H1 (cell line): ENCODE measurements around the gene PBLD. TPM values are rescaled to one million over a fixed set of nuclear protein-coding genes. Genes with fewer than 3 reads are reported as not detected.

Experiments
- CTCF ChIA-PET: fragments of 300-600 bp; sonication (Branson Sonifier 250); formaldehyde crosslinking; loops from one replicate; lab custom pipeline; 2021; ENCODE audit not compliant: partially characterized antibody; lab: Charles Lee
- POLR2A ChIA-PET: fragments of 300-600 bp; sonication (Branson Sonifier 250); formaldehyde crosslinking; loops from one replicate; lab custom pipeline; 2021; ENCODE audit warnings: inconsistent platforms; ENCODE audit not compliant: partially characterized antibody; lab: Charles Lee
- DNase-seq, 2 experiments: peaks; one replicate each; pipeline versions ENCODE4 v3.0.0 to v3.0.0-alpha.2; 2010 to 2022; ENCODE audit warnings: low spot score in 2 of 2, low read depth in 1 of 2, mixed read lengths in 1 of 2
- FAIRE-seq: peaks from 2 replicates; lab custom pipeline; 2011; peaks lifted over from hg19 to GRCh38; lab: Jason Lieb, UNC
- H2AFZ ChIP-seq: 2 replicates; pipeline ENCODE4 v1.8.1; 2012; ENCODE audit warnings: low read length, inconsistent platforms
- H2AK5ac ChIP-seq: 2 replicates; pipeline ENCODE4 v1.6.1; 2013; ENCODE audit warnings: low read depth, low read length
- H2BK120ac ChIP-seq: replicated peaks from 2 replicates; pipeline ENCODE3; 2013; ENCODE audit warnings: low read depth, low read length, inconsistent platforms
- H2BK12ac ChIP-seq: 2 replicates; pipeline ENCODE4 v1.6.1; 2013; ENCODE audit warnings: low read depth, low read length
- H2BK15ac ChIP-seq: 2 replicates; pipeline ENCODE4 v1.6.1; 2013; ENCODE audit warnings: low read length
- H2BK20ac ChIP-seq: 2 replicates; pipeline ENCODE4 v1.6.1; 2013; ENCODE audit warnings: low read length
- H2BK5ac ChIP-seq: 2 replicates; pipeline ENCODE4 v1.6.1; 2013; ENCODE audit warnings: low read depth, low read length
- H3K14ac ChIP-seq: 2 replicates; pipeline ENCODE4 v1.6.1; 2013; ENCODE audit warnings: inconsistent platforms; ENCODE audit not compliant: insufficient read length
- H3K18ac ChIP-seq: 2 replicates; pipeline ENCODE4 v1.6.1; 2013; ENCODE audit warnings: low read length; ENCODE audit errors: extremely low read depth
- H3K23ac ChIP-seq: 2 replicates; pipeline ENCODE4 v1.6.1; 2013; ENCODE audit warnings: inconsistent platforms; ENCODE audit not compliant: insufficient read length
- H3K23me2 ChIP-seq: 2 replicates; pipeline ENCODE4 v1.6.1; 2013; ENCODE audit warnings: low read depth, low read length
- H3K27ac ChIP-seq: 2 replicates; pipeline ENCODE4 v1.6.1; 2011; ENCODE audit warnings: low read depth, low read length, inconsistent platforms
- H3K27me3 ChIP-seq, 4 experiments: replicated peaks in 1 of 4; 1 replicate in 1 of 4; 2 replicates in 3 of 4; pipeline versions ENCODE4 v1.6.1 to v1.8.1; 2011 to 2013; ENCODE audit warnings: low read length in 3 of 4, mild to moderate bottlenecking in 3 of 4, inconsistent platforms in 2 of 4, mixed read lengths in 2 of 4, moderate library complexity in 1 of 4; ENCODE audit not compliant: control insufficient read depth in 3 of 4, insufficient read depth in 3 of 4; ENCODE audit errors: extremely low read depth in 1 of 4
- H3K36me3 ChIP-seq, 4 experiments: 2 replicates each; pipeline versions ENCODE4 v1.6.1 to v1.8.1; 2011 to 2013; ENCODE audit warnings: mild to moderate bottlenecking in 4 of 4, low read length in 3 of 4, moderate library complexity in 2 of 4, control low read depth in 1 of 4, inconsistent platforms in 1 of 4; ENCODE audit not compliant: insufficient read depth in 4 of 4, control insufficient read depth in 2 of 4
- H3K4ac ChIP-seq: replicated peaks from 2 replicates; pipeline ENCODE3; 2013; ENCODE audit warnings: low read length, low read depth, mixed read lengths, inconsistent platforms; ENCODE audit not compliant: insufficient read length
- H3K4me1 ChIP-seq, 4 experiments: replicated peaks in 1 of 4; 1 replicate in 1 of 4; 2 replicates in 3 of 4; pipeline versions ENCODE4 v1.6.1 to v1.8.1; 2011 to 2013; ENCODE audit warnings: low read length in 3 of 4, inconsistent platforms in 2 of 4, mixed read lengths in 1 of 4; ENCODE audit not compliant: insufficient read depth in 4 of 4, control insufficient read depth in 3 of 4
- H3K4me2 ChIP-seq, 2 experiments: 2 replicates each; pipeline versions ENCODE4 v1.6.1 to v1.8.1; 2011 to 2013; ENCODE audit warnings: low read depth in 2 of 2, low read length in 2 of 2, control low read depth in 1 of 2, inconsistent platforms in 1 of 2, mild to moderate bottlenecking in 1 of 2; ENCODE audit not compliant: insufficient read depth in 1 of 2
- H3K4me3 ChIP-seq, 4 experiments: fragments of 200-600, 300-600 bp in 1 of 4; sonication (generic), shearing (Covaris generic), sonication (Bioruptor Twin) in 1 of 4; 2 replicates each; pipeline versions ENCODE4 v1.5.1 to v1.8.1; 2011 to 2016; ENCODE audit warnings: low read length in 4 of 4, low read depth in 3 of 4, control low read depth in 2 of 4, inconsistent platforms in 2 of 4, mild to moderate bottlenecking in 2 of 4, mixed read lengths in 1 of 4, moderate library complexity in 1 of 4; ENCODE audit not compliant: insufficient read depth in 2 of 4; ENCODE audit errors: extremely low read depth in 1 of 4
- H3K56ac ChIP-seq: replicated peaks from 2 replicates; pipeline ENCODE3; 2013; ENCODE audit warnings: low read depth, mild to moderate bottlenecking, mixed read lengths, low read length, inconsistent platforms; ENCODE audit not compliant: insufficient read length
- H3K79me1 ChIP-seq: 2 replicates; pipeline ENCODE4 v1.6.1; 2013; ENCODE audit warnings: low read depth, low read length, control low read depth
- H3K79me2 ChIP-seq, 2 experiments: 2 replicates each; pipeline versions ENCODE4 v1.6.1 to v1.8.1; 2012 to 2013; ENCODE audit warnings: low read length in 2 of 2, mild to moderate bottlenecking in 2 of 2, inconsistent platforms in 1 of 2; ENCODE audit not compliant: insufficient read depth in 2 of 2, control insufficient read depth in 1 of 2
- H3K9ac ChIP-seq, 4 experiments: replicated peaks in 1 of 4; 1 replicate in 1 of 4; 2 replicates in 3 of 4; pipeline versions ENCODE4 v1.6.1 to v1.8.1; 2011 to 2013; ENCODE audit warnings: low read depth in 3 of 4, low read length in 3 of 4, control low read depth in 2 of 4, mild to moderate bottlenecking in 2 of 4, moderate library complexity in 2 of 4, inconsistent platforms in 1 of 4; ENCODE audit errors: extremely low read depth in 1 of 4
- H3K9me3 ChIP-seq, 2 experiments: 2 replicates each; pipeline versions ENCODE4 v1.6.1 to v1.8.1; 2012 to 2013; ENCODE audit warnings: mild to moderate bottlenecking in 2 of 2, moderate library complexity in 2 of 2, control low read depth in 1 of 2, inconsistent platforms in 1 of 2, low read depth in 1 of 2, low read length in 1 of 2, mixed read lengths in 1 of 2; ENCODE audit not compliant: insufficient read depth in 2 of 2
- H4K20me1 ChIP-seq, 2 experiments: replicated peaks in 1 of 2; 2 replicates each; pipeline versions ENCODE3 to v1.8.1; 2011 to 2013; ENCODE audit warnings: inconsistent platforms in 2 of 2, low read length in 2 of 2, mild to moderate bottlenecking in 1 of 2; ENCODE audit not compliant: insufficient read depth in 2 of 2, control insufficient read depth in 1 of 2
- H4K5ac ChIP-seq: 2 replicates; pipeline ENCODE4 v1.6.1; 2013; ENCODE audit warnings: low read length, low read depth, mixed read lengths, inconsistent platforms; ENCODE audit not compliant: insufficient read length
- H4K8ac ChIP-seq: 2 replicates; pipeline ENCODE4 v1.8.0; 2013; ENCODE audit warnings: mild to moderate bottlenecking, moderate library complexity, low read length, inconsistent platforms; ENCODE audit not compliant: insufficient read depth; ENCODE audit errors: extremely low read depth
- H4K91ac ChIP-seq: replicated peaks from 2 replicates; pipeline ENCODE3; 2013; ENCODE audit warnings: low read length, mixed read lengths, inconsistent platforms; ENCODE audit not compliant: insufficient read length
- ATF3 ChIP-seq: IDR thresholded peaks from 2 replicates; pipeline ENCODE4 v1.6.1; 2011; ENCODE audit warnings: low read depth, mild to moderate bottlenecking, low read length; ENCODE audit not compliant: insufficient read depth
- YY1 ChIP-seq: IDR thresholded peaks from 2 replicates; pipeline ENCODE4 v1.6.1; 2011; ENCODE audit warnings: low read depth, mild to moderate bottlenecking, low read length
- WGBS, 2 experiments: shearing (Covaris generic) in 1 of 2; methylation state at CpG; one replicate each; pipeline versions ENCODE4 v1.1.6 to v1.1.7; 2013 to 2015; ENCODE audit warnings: low lambda C conversion rate in 2 of 2, mixed read lengths in 2 of 2, inconsistent platforms in 1 of 2, low coverage in 1 of 2, missing lambda C conversion rate in 1 of 2; ENCODE audit not compliant: insufficient replicate concordance in 2 of 2, insufficient coverage in 1 of 2, insufficient read length in 1 of 2; ENCODE audit errors: extremely low coverage in 1 of 2, missing lambda C conversion rate in 1 of 2; 5-methylcytosine and 5-hydroxymethylcytosine counted together
- polyA plus RNA-seq, 7 experiments: library from polyadenylated mRNA; depleted of rRNA in 3 of 7; stranded (reverse) in 5 of 7; unstranded in 2 of 7; fragments of >200 nt in 5 of 7; fragments of 200-250 nt in 2 of 7; gene quantifications; 1 replicate in 5 of 7; 2 replicates in 1 of 7; 4 replicates in 1 of 7; pipeline versions ENCODE4 v1.2.1 to v1.2.3, GENCODE V29; 2011 to 2013; ENCODE audit warnings: missing spikeins in 2 of 7, mixed read lengths in 2 of 7
- total RNA-seq: library from RNA; stranded (reverse); fragmentation: NEBNext Ultra II Directional; extraction: Animal tissue kit (Norgen Biotek cat#: 25700); gene quantifications from 2 replicates; pipeline ENCODE4 v1.2.1, GENCODE V29; 2021

The PBLD gene
- total and polyA plus RNA-seq, 2 of the 8 experiments (the other 6 are each of a cell fraction or from before 2014, with no cell fraction given) = 0.56 to 2.0 TPM

- no peak overlapping the region for H3K14ac ChIP-seq
- no peak overlapping the region for H3K4me2 ChIP-seq
- 91% methylated on average over 6 of the region's 6 CpGs; no CpG with 5 or more reads in 1 of the 2 experiments for WGBS, 2 experiments
- no peak overlapping the region for H3K9ac ChIP-seq
- H2BK20ac ChIP-seq = no peak overlapping the region
- no peak overlapping the region for H4K5ac ChIP-seq
- H2BK5ac ChIP-seq = no peak overlapping the region
- no peaks in the 10 kb centered on the region for H3K4me1 ChIP-seq
- H3K56ac ChIP-seq = no peak overlapping the region
- ChIA-PET POLR2A (interaction anchor here (4.5 kb wide), 1 partner anchor 27 kb away, joined by 17 read pairs; the partner anchor contains the start of genes HNRNPH3 and PBLD), CTCF (no interaction called here)
- DNase-seq (no peak), FAIRE-seq (no peak)
- no peaks in the 10 kb centered on the region for H3K9me3 ChIP-seq
- no peak overlapping the region for H2BK120ac ChIP-seq
- H3K4me3 ChIP-seq = no peak overlapping the region
- H2BK15ac ChIP-seq = no peak overlapping the region
- H3K23me2 ChIP-seq = no peaks in the 10 kb centered on the region
- no peaks in the 10 kb centered on the region for H3K27me3 ChIP-seq
- no peak overlapping the region for H3K18ac ChIP-seq
- no peak overlapping the region for H3K23ac ChIP-seq
- H3K4ac ChIP-seq = no peak overlapping the region
- no peak overlapping the region for H4K91ac ChIP-seq
- H3K79me2 ChIP-seq = no peaks in the 10 kb centered on the region
- no peak overlapping the region for H2AFZ ChIP-seq
- no peak overlapping the region for H3K27ac ChIP-seq
- H2BK12ac ChIP-seq = no peak overlapping the region
- no peak overlapping the region for H4K8ac ChIP-seq
- H3K36me3 ChIP-seq = peaks cover 0 to 11% (median 2%) of the 10 kb centered on the region in 4 experiments; a peak in 2 of 8 replicates
- no peak overlapping the region for H2AK5ac ChIP-seq
- no peaks in the 10 kb centered on the region for H4K20me1 ChIP-seq
- H3K79me1 ChIP-seq = no peaks in the 10 kb centered on the region
- TF ChIP-seq ATF3 (no peak), YY1 (no peak)
Observed at GRCh38 chr10:68359189-68359588, 26.5 kb upstream of the PBLD start.
